Activated CD4-positive, alpha-beta T cell treated with anti-CD3 and anti-CD28 coated beads, Interleukin-2, amount 10 ng/mL, durations not matched to agents 7 days and 5 days (primary cell): Measurements from ENCODE around the gene CDIP1. TPM values are rescaled to one million over a fixed set of nuclear protein-coding genes. Genes with fewer than 3 reads are reported as not detected.
A peak's percentile ranks its signal among the peaks of the same experiment; 100 is the strongest.

Source experiments
- CTCF ChIA-PET: fragments of 350-600 bp; sonication (Branson Sonifier 250); formaldehyde crosslinking; loops from one replicate; lab custom pipeline; 2021; ENCODE audit warnings: antibody characterized with exemption; lab: Charles Lee
- POLR2A ChIA-PET: fragments of 350-600 bp; sonication (Branson Sonifier 250); formaldehyde crosslinking; loops from one replicate; lab custom pipeline; 2021; ENCODE audit warnings: antibody characterized with exemption; lab: Charles Lee
- DNase-seq: peaks from one replicate; pipeline ENCODE4 v3.0.0-alpha.2; 2020
- H3K27ac Mint-ChIP-seq: one replicate; pipeline ENCODE4 v1.8.0; 2021; ENCODE audit warnings: mild to moderate bottlenecking, moderate library complexity, mixed read lengths
- H3K27me3 Mint-ChIP-seq: one replicate; pipeline ENCODE4 v1.8.0; 2021; ENCODE audit warnings: mixed read lengths
- H3K36me3 Mint-ChIP-seq: one replicate; pipeline ENCODE4 v1.8.0; 2021; ENCODE audit warnings: low read depth, mixed read lengths
- H3K4me1 Mint-ChIP-seq: one replicate; pipeline ENCODE4 v1.8.0; 2021; ENCODE audit warnings: mixed read lengths
- H3K4me3 Mint-ChIP-seq: one replicate; pipeline ENCODE4 v1.8.0; 2021; ENCODE audit warnings: mild to moderate bottlenecking, moderate library complexity, mixed read lengths
- H3K9me3 Mint-ChIP-seq: one replicate; pipeline ENCODE4 v1.8.0; 2021; ENCODE audit warnings: mixed read lengths
- total RNA-seq, 2 experiments: library from RNA; stranded (reverse); gene quantifications; one replicate each; pipeline ENCODE4 v1.2.3, GENCODE V29; 2021

CDIP1 gene
- total RNA-seq, 2 experiments from 2014 or later: 44.2 to 45.2 TPM

GRCh38 chr16:4536391-4537106 lies 2.0 kb downstream of the CDIP1 start:
- Mint-ChIP-seq H3K4me1 (peaks cover 61% of the 10 kb centered on the region), H3K27ac (peak overlapping the region; percentile 72), H3K27me3 (peaks cover 1% of the 10 kb centered on the region), H3K36me3 (peaks cover 45% of the 10 kb centered on the region), H3K9me3 (peaks cover 11% of the 10 kb centered on the region), H3K4me3 (peak overlapping the region; percentile 77)
- POLR2A ChIA-PET: interaction anchor here (0.6 kb wide), 1 partner anchor 47 kb away, joined by 3 read pairs; no protein-coding TSS in a partner anchor
- no peak for DNase-seq
- CTCF ChIA-PET: interaction anchor here (0.7 to 1.7 kb wide), 9 partner anchors 8 to 49 kb away, joined by 3 to 10 read pairs (median 5); no protein-coding TSS in a partner anchor

- Mint-ChIP-seq H3K4me1 (peaks cover 63% of the 10 kb centered on the region), H3K27ac (peak overlapping the region; percentile 86)
- POLR2A ChIA-PET: interaction anchor here (0.6 kb wide), 1 partner anchor 46 kb away, joined by 3 read pairs; no protein-coding TSS in a partner anchor
Observed at GRCh38 chr16:4535627-4536108, 2.9 kb downstream of the CDIP1 start.

GRCh38 chr16:4534151-4534790 lies 4.3 kb downstream of the CDIP1 start:
- peak; percentile 63 for DNase-seq
- POLR2A ChIA-PET: no interaction called here
- Mint-ChIP-seq H3K9me3 (peaks cover 5% of the 10 kb centered on the region), H3K36me3 (peaks cover 37% of the 10 kb centered on the region), H3K4me3 (no peak overlapping the region), H3K4me1 (peaks cover 75% of the 10 kb centered on the region), H3K27me3 (no peaks in the 10 kb centered on the region), H3K27ac (peak overlapping the region; percentile 86)
- CTCF ChIA-PET: no interaction called here

More at GRCh38 chr16:4535627-4536108, 2.9 kb downstream of the CDIP1 start:
- CTCF ChIA-PET: interaction anchor here (1.0 to 1.7 kb wide), 7 partner anchors 8 to 48 kb away, joined by 3 to 10 read pairs (median 5); no protein-coding TSS in a partner anchor
- Mint-ChIP-seq H3K36me3 (peaks cover 46% of the 10 kb centered on the region), H3K27me3 (no peaks in the 10 kb centered on the region), H3K4me3 (peak overlapping the region; percentile 10), H3K9me3 (peaks cover 11% of the 10 kb centered on the region)
- DNase-seq: peak; percentile 20

- ChIA-PET CTCF (interaction anchor here (1.2 kb wide), 1 partner anchor 15 kb away, joined by 3 read pairs; no protein-coding TSS in a partner anchor), POLR2A (no interaction called here)
- H3K27ac Mint-ChIP-seq: peak overlapping the region; percentile 66
- DNase-seq: no peak
- H3K36me3 Mint-ChIP-seq: peaks cover 33% of the 10 kb centered on the region
- H3K27me3 Mint-ChIP-seq: no peaks in the 10 kb centered on the region
- H3K9me3 Mint-ChIP-seq: no peaks in the 10 kb centered on the region
- peaks cover 76% of the 10 kb centered on the region for H3K4me1 Mint-ChIP-seq
- no peak overlapping the region for H3K4me3 Mint-ChIP-seq
Observed at GRCh38 chr16:4533490-4533889, 5.1 kb downstream of the CDIP1 start.

- Mint-ChIP-seq H3K9me3 (peaks cover 2% of the 10 kb centered on the region), H3K4me3 (no peak overlapping the region), H3K27me3 (no peaks in the 10 kb centered on the region), H3K4me1 (peaks cover 79% of the 10 kb centered on the region), H3K36me3 (peaks cover 38% of the 10 kb centered on the region), H3K27ac (peak overlapping the region; percentile 10)
- CTCF ChIA-PET: interaction anchor here (1.2 to 1.9 kb wide), 3 partner anchors 14 to 20 kb away, joined by 3 to 5 read pairs (median 3); no protein-coding TSS in a partner anchor
- POLR2A ChIA-PET: no interaction called here
- no peak for DNase-seq
Observed at GRCh38 chr16:4532238-4532637, 6.3 kb downstream of the CDIP1 start.

- H3K27me3 Mint-ChIP-seq: no peaks in the 10 kb centered on the region
- DNase-seq: no peak
- H3K9me3 Mint-ChIP-seq: peaks cover 2% of the 10 kb centered on the region
- H3K4me1 Mint-ChIP-seq: peaks cover 79% of the 10 kb centered on the region
- POLR2A ChIA-PET: no interaction called here
- CTCF ChIA-PET: interaction anchor here (1.5 to 1.9 kb wide), 2 partner anchors 15 to 20 kb away, joined by 3 to 5 read pairs; no protein-coding TSS in a partner anchor
- peaks cover 35% of the 10 kb centered on the region for H3K36me3 Mint-ChIP-seq
- no peak overlapping the region for H3K4me3 Mint-ChIP-seq
- H3K27ac Mint-ChIP-seq: no peak overlapping the region
Observed at GRCh38 chr16:4531811-4532210, 6.8 kb downstream of the CDIP1 start.

GRCh38 chr16:4529085-4530060 lies 9.2 kb downstream of the CDIP1 start:
- peaks cover 37% of the 10 kb centered on the region for H3K36me3 Mint-ChIP-seq
- H3K27me3 Mint-ChIP-seq: no peaks in the 10 kb centered on the region
- H3K9me3 Mint-ChIP-seq: peaks cover 2% of the 10 kb centered on the region
- ChIA-PET CTCF (interaction anchor here (0.6 to 1.4 kb wide), 7 partner anchors 8 to 489 kb away, joined by 3 to 5 read pairs (median 4); no protein-coding TSS in a partner anchor), POLR2A (interaction anchor here (1.0 kb wide), 1 partner anchor 10 kb away, joined by 4 read pairs; the partner anchor contains the start of gene CDIP1)
- H3K4me3 Mint-ChIP-seq: no peak overlapping the region
- H3K4me1 Mint-ChIP-seq: peaks cover 66% of the 10 kb centered on the region
- DNase-seq: peak; percentile 48
- peak overlapping the region; percentile 88 for H3K27ac Mint-ChIP-seq

- H3K27me3 Mint-ChIP-seq: no peaks in the 10 kb centered on the region
- H3K36me3 Mint-ChIP-seq: peaks cover 20% of the 10 kb centered on the region
- H3K9me3 Mint-ChIP-seq: peaks cover 2% of the 10 kb centered on the region
- no peak overlapping the region for H3K27ac Mint-ChIP-seq
- DNase-seq: no peak
- CTCF ChIA-PET: interaction anchor here (0.9 to 1.2 kb wide), 4 partner anchors 11 to 23 kb away, joined by 3 to 6 read pairs (median 4); no protein-coding TSS in a partner anchor
- H3K4me1 Mint-ChIP-seq: peaks cover 56% of the 10 kb centered on the region
- no peak overlapping the region for H3K4me3 Mint-ChIP-seq
- POLR2A ChIA-PET: no interaction called here
Observed at GRCh38 chr16:4525634-4526277, 12.8 kb downstream of the CDIP1 start.

- Mint-ChIP-seq H3K27ac (no peak overlapping the region), H3K4me1 (peaks cover 52% of the 10 kb centered on the region), H3K27me3 (no peaks in the 10 kb centered on the region), H3K36me3 (peaks cover 20% of the 10 kb centered on the region), H3K4me3 (no peak overlapping the region), H3K9me3 (peaks cover 2% of the 10 kb centered on the region)
- DNase-seq: no peak
- ChIA-PET POLR2A (no interaction called here), CTCF (interaction anchor here (1.0 to 1.7 kb wide), 3 partner anchors 19 to 99 kb away, joined by 4 to 6 read pairs (median 5); partner anchors contain the start of gene MGRN1)
Observed at GRCh38 chr16:4525069-4525468, 13.5 kb downstream of the CDIP1 start.

GRCh38 chr16:4524571-4524970 lies 14.0 kb downstream of the CDIP1 start:
- Mint-ChIP-seq H3K27ac (no peak overlapping the region), H3K27me3 (no peaks in the 10 kb centered on the region), H3K4me3 (no peak overlapping the region), H3K36me3 (peaks cover 19% of the 10 kb centered on the region), H3K9me3 (peaks cover 2% of the 10 kb centered on the region), H3K4me1 (peaks cover 50% of the 10 kb centered on the region)
- ChIA-PET POLR2A (no interaction called here), CTCF (interaction anchor here (1.0 to 1.7 kb wide), 4 partner anchors 19 to 100 kb away, joined by 3 to 6 read pairs (median 4); partner anchors contain the start of gene MGRN1)
- no peak for DNase-seq

GRCh38 chr16:4523686-4524085 lies 14.9 kb downstream of the CDIP1 start:
- Mint-ChIP-seq H3K27me3 (no peaks in the 10 kb centered on the region), H3K9me3 (peaks cover 2% of the 10 kb centered on the region), H3K4me3 (no peak overlapping the region), H3K36me3 (peaks cover 18% of the 10 kb centered on the region), H3K27ac (no peak overlapping the region), H3K4me1 (peaks cover 41% of the 10 kb centered on the region)
- POLR2A ChIA-PET: no interaction called here
- no peak for DNase-seq
- CTCF ChIA-PET: interaction anchor here (1.3 to 1.7 kb wide), 3 partner anchors 18 to 101 kb away, joined by 3 to 5 read pairs (median 4); partner anchors contain the start of gene MGRN1
